GM20000 (cell line): Measurements from ENCODE around the gene MICAL2.

ENCODE experiments used
- DNase-seq: peaks from one replicate; pipeline ENCODE4 v3.0.0; 2012; ENCODE audit warnings: low spot score
- TF ChIP-seq, protein P1 (sequence below): IDR thresholded peaks from 2 replicates; pipeline ENCODE4 v1.5.1; 2012; ENCODE audit warnings: mild to moderate bottlenecking, control low read depth; ENCODE audit errors: extremely low read depth, missing control alignments

Gene MICAL2

DNA sequence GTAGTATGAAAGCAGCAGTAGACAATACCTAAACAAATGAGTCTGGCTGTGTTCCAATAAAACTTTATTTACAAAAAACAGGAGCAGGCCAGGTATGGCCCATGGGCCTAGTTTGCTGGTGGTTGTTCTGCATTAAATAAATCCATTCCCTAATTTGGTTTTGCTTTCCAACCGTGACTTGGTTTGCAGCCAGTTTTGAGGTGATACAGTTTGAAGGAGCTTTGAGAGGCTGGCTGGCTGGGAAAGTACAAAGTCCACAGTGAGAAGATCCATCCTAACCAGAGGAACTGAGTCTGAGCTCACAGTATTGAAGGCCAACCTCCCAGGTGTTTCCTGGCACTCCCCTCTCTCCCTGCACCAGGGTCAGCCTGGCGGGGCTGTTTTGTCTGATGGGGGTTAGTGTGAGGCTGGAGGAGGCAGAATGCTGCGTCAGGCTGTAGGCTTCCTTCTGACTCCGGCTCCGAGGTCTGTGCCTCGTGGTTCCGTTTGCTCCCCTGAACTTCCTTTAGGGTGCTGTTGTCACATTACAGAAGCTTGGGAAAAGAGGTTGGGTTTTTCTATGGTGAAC is 129.5 kb downstream of the MICAL2 start:
- DNase-seq = no peak
- TF ChIP-seq, protein P1, sequence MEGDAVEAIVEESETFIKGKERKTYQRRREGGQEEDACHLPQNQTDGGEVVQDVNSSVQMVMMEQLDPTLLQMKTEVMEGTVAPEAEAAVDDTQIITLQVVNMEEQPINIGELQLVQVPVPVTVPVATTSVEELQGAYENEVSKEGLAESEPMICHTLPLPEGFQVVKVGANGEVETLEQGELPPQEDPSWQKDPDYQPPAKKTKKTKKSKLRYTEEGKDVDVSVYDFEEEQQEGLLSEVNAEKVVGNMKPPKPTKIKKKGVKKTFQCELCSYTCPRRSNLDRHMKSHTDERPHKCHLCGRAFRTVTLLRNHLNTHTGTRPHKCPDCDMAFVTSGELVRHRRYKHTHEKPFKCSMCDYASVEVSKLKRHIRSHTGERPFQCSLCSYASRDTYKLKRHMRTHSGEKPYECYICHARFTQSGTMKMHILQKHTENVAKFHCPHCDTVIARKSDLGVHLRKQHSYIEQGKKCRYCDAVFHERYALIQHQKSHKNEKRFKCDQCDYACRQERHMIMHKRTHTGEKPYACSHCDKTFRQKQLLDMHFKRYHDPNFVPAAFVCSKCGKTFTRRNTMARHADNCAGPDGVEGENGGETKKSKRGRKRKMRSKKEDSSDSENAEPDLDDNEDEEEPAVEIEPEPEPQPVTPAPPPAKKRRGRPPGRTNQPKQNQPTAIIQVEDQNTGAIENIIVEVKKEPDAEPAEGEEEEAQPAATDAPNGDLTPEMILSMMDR = no peak

GRCh38 chr11:12240677-12241076 is 130.3 kb downstream of the MICAL2 start:
- no peak for DNase-seq
- TF ChIP-seq, protein P1 = no peak

DNA sequence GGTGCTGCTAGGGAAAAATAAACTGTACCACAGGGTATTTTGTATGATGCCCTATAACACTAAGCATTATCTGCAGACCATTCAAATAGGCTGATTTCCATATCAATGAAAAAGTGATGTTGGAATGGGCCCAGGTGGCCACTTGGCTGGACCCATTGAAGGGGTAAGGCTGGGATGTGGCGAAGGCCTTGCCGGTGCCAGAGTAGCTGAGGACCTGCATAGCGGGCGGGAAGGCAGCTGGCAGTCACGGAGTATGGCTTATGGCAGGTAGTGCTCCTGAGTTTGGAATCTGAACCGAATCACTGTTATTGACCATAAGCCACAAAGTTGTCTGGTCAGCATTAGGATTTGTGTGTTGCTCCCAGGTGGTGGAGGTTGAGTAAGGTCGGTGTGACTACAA is 131.0 kb downstream of the MICAL2 start:
- TF ChIP-seq, protein P1 = no peak
- no peak for DNase-seq

- DNase-seq = no peak
- TF ChIP-seq, protein P1 = no peak
Observed at GRCh38 chr11:12241971-12242672, 131.7 kb downstream of the MICAL2 start.

- TF ChIP-seq, protein P1 = no peak
- DNase-seq = no peak
Observed at GRCh38 chr11:12242966-12243365, 132.6 kb downstream of the MICAL2 start.

DNA sequence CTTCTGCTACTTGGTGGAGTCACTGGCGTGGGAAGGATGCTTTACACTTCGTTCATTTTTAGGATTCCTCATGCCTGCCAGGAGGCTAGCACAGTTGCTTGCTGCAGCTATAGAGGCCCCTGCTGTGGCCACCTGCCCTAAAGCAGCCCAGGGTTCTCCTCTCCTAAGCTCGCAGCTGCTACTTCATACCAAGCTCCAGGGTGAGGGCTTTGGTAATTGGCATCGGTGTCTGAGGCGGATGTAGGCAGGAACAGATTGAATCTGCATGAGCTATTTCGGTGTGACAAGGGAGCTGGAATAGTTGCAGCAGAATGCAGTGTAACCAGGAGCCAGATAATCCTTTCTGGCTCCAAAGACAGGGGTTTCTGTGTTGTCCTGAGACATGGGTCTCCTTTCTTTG is 133.1 kb downstream of the MICAL2 start:
- TF ChIP-seq, protein P1 = no peak
- DNase-seq = no peak

DNA sequence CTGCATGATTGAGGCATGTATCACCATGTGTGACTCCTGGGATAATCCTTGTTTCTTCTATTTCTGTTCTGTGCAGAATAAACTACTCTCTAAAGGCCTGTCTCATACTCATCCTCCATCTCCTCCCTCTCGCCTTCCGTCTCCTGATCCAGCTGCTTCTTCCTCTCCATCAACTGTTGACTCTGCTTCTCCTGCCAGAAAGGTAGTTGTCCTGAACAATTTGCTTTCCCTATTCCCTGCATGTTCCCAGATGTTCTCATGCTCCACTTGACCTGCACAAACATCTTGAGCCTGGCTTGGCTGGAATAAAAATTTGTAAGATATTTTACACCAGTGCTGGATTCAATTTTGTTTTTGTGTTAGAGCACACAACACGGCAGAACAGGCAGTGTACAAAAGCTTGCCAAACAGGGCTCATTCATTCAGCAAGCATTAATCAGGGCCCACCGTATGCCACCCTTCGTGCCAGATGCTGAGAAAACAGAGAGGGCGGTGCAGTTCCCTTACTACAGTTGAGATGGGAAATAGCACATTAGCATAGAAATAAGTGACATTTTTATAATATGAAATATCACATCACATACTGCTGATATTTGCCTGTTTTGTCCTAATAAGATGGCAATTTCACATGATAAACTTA is 133.6 kb downstream of the MICAL2 start:
- no peak for DNase-seq
- TF ChIP-seq, protein P1 = no peak
